HepG2 (cell line): Measurements from ENCODE around the gene IL17RC. TPM values are rescaled to one million over a fixed set of nuclear protein-coding genes. Genes with fewer than 3 reads are reported as not detected.

ENCODE experiments used
- BHLHE40 ChIP-seq: IDR thresholded peaks from 2 replicates; pipeline ENCODE4 v1.6.1; 2011; ENCODE audit warnings: low read length, improper control_type of control experiment
- CC2D1A ChIP-seq: sonication (generic); formaldehyde crosslinking; IDR thresholded peaks from 2 replicates; pipeline ENCODE4 v1.8.1; 2023; ENCODE audit warnings: mild to moderate bottlenecking, missing genetic modification reagents
- CHD2 ChIP-seq: IDR thresholded peaks from 2 replicates; pipeline ENCODE4 v1.6.1; 2011; ENCODE audit warnings: low read depth, low read length, improper control_type of control experiment
- DNMT3B ChIP-seq: conservative IDR thresholded peaks from 2 replicates; pipeline ENCODE4 v1.6.1; 2016; ENCODE audit warnings: missing biosample characterization, control low read depth
- GATAD1 ChIP-seq: IDR thresholded peaks from 2 replicates; pipeline ENCODE4 v1.6.1; 2016; ENCODE audit warnings: missing genetic modification reagents, missing compliant biosample characterization
- HOXA9 ChIP-seq: sonication (generic); formaldehyde crosslinking; IDR thresholded peaks from 2 replicates; pipeline ENCODE4 v1.8.1; 2022; ENCODE audit warnings: missing genetic modification reagents, mild to moderate bottlenecking, moderate library complexity, borderline replicate concordance
- NFRKB ChIP-seq: fragments of 450-650 bp; IDR thresholded peaks from 2 replicates; pipeline ENCODE4 v1.6.1; 2017
- NR2F2 ChIP-seq: IDR thresholded peaks from 2 replicates; pipeline ENCODE4 v1.6.1; 2012; ENCODE audit warnings: low read depth, inconsistent platforms, borderline replicate concordance
- RCOR2 ChIP-seq: IDR thresholded peaks from 2 replicates; pipeline ENCODE4 v1.6.1; 2016; ENCODE audit warnings: missing biosample characterization, missing genetic modification reagents
- ZFP36 ChIP-seq: fragments of 150-350 bp; IDR thresholded peaks from 2 replicates; pipeline ENCODE4 v1.6.1; 2018; ENCODE audit warnings: borderline replicate concordance, low read length, low read depth; ENCODE audit not compliant: partially characterized antibody
- ZNF367 ChIP-seq: sonication (generic); formaldehyde crosslinking; IDR thresholded peaks from 2 replicates; pipeline ENCODE4 v1.4.0; 2020; ENCODE audit warnings: missing genetic modification reagents, borderline replicate concordance
- ZSCAN20 ChIP-seq: sonication (generic); formaldehyde crosslinking; IDR thresholded peaks from 2 replicates; pipeline ENCODE4 v1.4.0; 2020; ENCODE audit warnings: missing genetic modification reagents, mild to moderate bottlenecking, borderline replicate concordance
- polyA plus RNA-seq, 8 experiments: library from polyadenylated mRNA; depleted of rRNA in 3 of 8; stranded (reverse) in 7 of 8; unstranded in 1 of 8; fragments of >200 nt; fragmentation: Illumina TruSeq in 4 of 8; extraction: Trizol in 4 of 8; gene quantifications; 2 replicates each; pipeline versions ENCODE4 v1.2.1 to v1.2.3, GENCODE V29; 2011 to 2016; ENCODE audit warnings: low read depth in 4 of 8, missing spikeins in 1 of 8, mixed read lengths in 1 of 8; ENCODE audit not compliant: insufficient read depth in 1 of 8
- total RNA-seq, 5 experiments: library from RNA; depleted of rRNA; stranded (reverse); fragments of >200 nt; fragmentation: Illumina TruSeq; extraction: Trizol; gene quantifications; 2 replicates each; pipeline ENCODE4 v1.2.3, GENCODE V29; 2016; ENCODE audit warnings: low read depth in 1 of 5
- TF ChIP-seq, protein P1 (sequence below): sonication (generic); formaldehyde crosslinking; IDR thresholded peaks from 2 replicates; pipeline ENCODE4 v1.4.0; 2020; ENCODE audit warnings: mild to moderate bottlenecking, missing genetic modification reagents
- TF ChIP-seq, protein P2 (sequence below): IDR thresholded peaks from 2 replicates; pipeline ENCODE4 v1.6.1; 2016
- TF ChIP-seq, protein P3 (sequence below): sonication (generic); formaldehyde crosslinking; IDR thresholded peaks from 2 replicates; pipeline ENCODE4 v1.4.0; 2020; ENCODE audit warnings: missing genetic modification reagents, borderline replicate concordance

Gene IL17RC
- total and polyA plus RNA-seq, 2 of the 13 experiments (the other 11 are each of a cell fraction or from before 2014, with no cell fraction given): 20.7 to 24.0 TPM

DNA sequence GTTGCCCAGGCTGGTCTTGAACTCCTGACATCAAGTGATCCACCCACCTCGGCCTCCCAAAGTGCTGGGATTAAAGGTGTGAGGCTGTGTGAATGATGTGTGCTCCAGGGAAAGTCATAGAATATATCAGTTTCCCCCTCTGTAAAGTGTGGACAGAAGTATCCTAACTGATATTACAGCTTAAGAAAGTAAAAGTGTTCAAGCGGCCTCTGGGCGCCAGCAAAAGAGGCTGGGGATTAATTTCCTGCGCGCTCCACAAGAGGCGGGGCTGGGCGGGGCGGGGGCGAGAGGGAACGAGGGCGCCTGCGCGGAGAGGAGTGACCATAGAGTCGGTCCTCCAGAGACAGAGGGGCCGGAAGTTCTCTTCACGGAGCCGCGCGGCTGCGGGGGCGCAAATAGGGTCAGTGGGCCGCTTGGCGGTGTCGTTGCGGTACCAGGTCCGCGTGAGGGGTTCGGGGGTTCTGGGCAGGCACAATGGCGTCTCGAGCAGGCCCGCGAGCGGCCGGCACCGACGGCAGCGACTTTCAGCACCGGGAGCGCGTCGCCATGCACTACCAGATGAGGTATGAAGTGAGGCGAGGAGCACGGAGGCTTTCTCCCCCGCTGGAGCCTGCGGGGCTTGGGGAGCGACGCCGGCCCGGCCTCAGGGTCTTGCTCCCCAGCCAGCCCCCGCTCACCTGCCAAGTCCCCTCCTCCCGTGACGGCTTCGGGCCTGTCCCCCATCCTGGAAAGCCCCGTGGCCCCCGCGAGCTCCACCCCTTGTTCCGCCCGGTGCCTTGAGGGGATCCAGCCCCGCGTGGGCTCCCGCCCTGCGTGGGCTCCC, 26.4 kb upstream of the IL17RC start, which contains the start of gene JAGN1 (continued):
- TF ChIP-seq CHD2 (no peak), GATAD1 (CRISPR knock-in tag) (peak; percentile 89), RCOR2 (0 out of 2 replicates have a peak, but pooled peaks have one; percentile 36), ZSCAN20 (CRISPR knock-in tag) (0 out of 2 replicates have a peak, but pooled peaks have one; percentile 58), BHLHE40 (no peak), NR2F2 (no peak), NFRKB (no peak), DNMT3B (no peak), CC2D1A (CRISPR knock-in tag) (no peak), HOXA9 (no peak), ZFP36 (no peak), ZNF367 (CRISPR knock-in tag) (peak; percentile 16; the same call in 1 of the 2 replicates)
- TF ChIP-seq, protein P1, sequence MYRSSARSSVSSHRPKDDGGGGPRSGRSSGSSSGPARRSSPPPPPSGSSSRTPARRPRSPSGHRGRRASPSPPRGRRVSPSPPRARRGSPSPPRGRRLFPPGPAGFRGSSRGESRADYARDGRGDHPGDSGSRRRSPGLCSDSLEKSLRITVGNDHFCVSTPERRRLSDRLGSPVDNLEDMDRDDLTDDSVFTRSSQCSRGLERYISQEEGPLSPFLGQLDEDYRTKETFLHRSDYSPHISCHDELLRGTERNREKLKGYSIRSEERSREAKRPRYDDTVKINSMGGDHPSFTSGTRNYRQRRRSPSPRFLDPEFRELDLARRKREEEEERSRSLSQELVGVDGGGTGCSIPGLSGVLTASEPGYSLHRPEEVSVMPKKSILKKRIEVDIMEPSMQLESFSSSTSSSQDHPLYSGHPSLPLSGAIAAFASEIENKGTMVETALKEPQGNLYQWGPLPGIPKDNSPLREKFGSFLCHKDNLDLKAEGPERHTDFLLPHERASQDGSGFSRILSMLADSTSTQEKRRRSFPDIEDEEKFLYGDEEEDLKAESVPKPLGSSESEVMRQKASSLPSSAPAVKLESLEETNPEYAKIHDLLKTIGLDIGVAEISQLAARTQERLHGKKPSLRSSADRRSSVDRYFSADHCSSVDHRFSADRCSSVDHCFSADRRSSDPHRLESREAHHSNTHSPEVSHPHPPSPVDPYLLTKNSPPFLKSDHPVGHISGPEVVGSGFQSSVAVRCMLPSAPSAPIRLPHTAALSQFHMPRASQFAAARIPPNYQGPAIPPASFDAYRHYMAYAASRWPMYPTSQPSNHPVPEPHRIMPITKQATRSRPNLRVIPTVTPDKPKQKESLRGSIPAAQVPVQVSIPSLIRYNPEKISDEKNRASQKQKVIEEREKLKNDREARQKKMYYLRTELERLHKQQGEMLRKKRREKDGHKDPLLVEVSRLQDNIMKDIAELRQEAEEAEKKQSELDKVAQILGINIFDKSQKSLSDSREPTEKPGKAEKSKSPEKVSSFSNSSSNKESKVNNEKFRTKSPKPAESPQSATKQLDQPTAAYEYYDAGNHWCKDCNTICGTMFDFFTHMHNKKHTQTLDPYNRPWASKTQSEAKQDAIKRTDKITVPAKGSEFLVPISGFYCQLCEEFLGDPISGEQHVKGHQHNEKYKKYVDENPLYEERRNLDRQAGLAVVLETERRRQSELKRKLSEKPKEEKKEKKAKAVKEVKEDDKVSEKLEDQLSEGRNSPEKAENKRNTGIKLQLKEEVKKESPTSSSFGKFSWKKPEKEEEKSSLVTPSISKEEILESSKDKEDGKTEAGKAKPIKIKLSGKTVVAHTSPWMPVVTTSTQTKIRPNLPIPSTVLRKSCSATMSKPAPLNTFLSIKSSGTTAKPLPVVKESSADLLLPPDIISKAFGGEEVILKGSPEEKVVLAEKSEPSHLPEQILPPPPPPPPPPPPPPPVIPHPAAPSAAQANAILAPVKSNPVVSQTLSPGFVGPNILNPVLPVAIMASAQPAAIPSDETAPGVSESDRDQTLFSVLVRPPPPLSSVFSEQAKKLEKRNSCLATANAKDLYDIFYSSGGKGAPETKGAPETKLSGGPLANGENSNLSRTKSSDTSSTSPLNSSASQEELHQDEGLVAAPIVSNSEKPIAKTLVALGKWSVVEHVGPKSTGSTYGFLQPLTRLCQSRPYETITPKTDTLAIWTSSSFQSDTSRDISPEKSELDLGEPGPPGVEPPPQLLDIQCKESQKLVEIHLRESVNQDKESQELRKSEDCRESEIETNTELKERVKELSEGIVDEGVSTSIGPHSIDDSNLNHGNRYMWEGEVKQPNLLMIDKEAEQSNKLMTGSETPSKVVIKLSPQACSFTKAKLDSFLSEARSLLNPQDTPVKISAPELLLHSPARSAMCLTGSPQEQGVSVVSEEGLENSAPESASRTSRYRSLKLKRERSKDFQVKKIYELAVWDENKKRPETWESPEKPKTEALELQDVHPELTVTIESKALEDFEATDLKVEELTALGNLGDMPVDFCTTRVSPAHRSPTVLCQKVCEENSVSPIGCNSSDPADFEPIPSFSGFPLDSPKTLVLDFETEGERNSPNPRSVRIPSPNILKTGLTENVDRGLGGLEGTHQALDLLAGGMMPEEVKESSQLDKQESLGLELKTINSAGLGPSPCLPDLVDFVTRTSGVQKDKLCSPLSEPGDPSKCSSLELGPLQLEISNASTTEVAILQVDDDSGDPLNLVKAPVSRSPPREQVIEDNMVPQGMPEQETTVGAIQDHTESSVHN (CRISPR knock-in tag): no peak
- TF ChIP-seq, protein P2, sequence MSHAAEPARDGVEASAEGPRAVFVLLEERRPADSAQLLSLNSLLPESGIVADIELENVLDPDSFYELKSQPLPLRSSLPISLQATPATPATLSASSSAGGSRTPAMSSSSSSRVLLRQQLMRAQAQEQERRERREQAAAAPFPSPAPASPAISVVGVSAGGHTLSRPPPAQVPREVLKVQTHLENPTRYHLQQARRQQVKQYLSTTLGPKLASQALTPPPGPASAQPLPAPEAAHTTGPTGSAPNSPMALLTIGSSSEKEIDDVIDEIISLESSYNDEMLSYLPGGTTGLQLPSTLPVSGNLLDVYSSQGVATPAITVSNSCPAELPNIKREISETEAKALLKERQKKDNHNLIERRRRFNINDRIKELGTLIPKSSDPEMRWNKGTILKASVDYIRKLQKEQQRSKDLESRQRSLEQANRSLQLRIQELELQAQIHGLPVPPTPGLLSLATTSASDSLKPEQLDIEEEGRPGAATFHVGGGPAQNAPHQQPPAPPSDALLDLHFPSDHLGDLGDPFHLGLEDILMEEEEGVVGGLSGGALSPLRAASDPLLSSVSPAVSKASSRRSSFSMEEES: no peak; the same call in none of the 2 replicates
- TF ChIP-seq, protein P3, sequence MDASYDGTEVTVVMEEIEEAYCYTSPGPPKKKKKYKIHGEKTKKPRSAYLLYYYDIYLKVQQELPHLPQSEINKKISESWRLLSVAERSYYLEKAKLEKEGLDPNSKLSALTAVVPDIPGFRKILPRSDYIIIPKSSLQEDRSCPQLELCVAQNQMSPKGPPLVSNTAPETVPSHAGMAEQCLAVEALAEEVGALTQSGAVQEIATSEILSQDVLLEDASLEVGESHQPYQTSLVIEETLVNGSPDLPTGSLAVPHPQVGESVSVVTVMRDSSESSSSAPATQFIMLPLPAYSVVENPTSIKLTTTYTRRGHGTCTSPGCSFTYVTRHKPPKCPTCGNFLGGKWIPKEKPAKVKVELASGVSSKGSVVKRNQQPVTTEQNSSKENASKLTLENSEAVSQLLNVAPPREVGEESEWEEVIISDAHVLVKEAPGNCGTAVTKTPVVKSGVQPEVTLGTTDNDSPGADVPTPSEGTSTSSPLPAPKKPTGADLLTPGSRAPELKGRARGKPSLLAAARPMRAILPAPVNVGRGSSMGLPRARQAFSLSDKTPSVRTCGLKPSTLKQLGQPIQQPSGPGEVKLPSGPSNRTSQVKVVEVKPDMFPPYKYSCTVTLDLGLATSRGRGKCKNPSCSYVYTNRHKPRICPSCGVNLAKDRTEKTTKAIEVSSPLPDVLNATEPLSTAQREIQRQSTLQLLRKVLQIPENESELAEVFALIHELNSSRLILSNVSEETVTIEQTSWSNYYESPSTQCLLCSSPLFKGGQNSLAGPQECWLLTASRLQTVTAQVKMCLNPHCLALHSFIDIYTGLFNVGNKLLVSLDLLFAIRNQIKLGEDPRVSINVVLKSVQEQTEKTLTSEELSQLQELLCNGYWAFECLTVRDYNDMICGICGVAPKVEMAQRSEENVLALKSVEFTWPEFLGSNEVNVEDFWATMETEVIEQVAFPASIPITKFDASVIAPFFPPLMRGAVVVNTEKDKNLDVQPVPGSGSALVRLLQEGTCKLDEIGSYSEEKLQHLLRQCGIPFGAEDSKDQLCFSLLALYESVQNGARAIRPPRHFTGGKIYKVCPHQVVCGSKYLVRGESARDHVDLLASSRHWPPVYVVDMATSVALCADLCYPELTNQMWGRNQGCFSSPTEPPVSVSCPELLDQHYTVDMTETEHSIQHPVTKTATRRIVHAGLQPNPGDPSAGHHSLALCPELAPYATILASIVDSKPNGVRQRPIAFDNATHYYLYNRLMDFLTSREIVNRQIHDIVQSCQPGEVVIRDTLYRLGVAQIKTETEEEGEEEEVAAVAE (CRISPR knock-in tag): peak; percentile 52; the same call in 1 of the 2 replicates
